A549 treated with RU486 at 1 μM for 4 hours (cell line): ENCODE measurements around the gene ACTL7A. TPM values are rescaled to one million over a fixed set of nuclear protein-coding genes. Genes with fewer than 3 reads are reported as not detected.

ENCODE experiments used
- total RNA-seq: library from RNA; stranded (reverse); fragments of 200-300 nt; extraction: Qiagen RNA extraction; gene quantifications from 5 replicates; pipeline ENCODE4 v1.2.3, GENCODE V29; 2022; ENCODE audit warnings: low read depth

Gene ACTL7A, protein sequence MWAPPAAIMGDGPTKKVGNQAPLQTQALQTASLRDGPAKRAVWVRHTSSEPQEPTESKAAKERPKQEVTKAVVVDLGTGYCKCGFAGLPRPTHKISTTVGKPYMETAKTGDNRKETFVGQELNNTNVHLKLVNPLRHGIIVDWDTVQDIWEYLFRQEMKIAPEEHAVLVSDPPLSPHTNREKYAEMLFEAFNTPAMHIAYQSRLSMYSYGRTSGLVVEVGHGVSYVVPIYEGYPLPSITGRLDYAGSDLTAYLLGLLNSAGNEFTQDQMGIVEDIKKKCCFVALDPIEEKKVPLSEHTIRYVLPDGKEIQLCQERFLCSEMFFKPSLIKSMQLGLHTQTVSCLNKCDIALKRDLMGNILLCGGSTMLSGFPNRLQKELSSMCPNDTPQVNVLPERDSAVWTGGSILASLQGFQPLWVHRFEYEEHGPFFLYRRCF
- total RNA-seq, result not detected in 5 replicates

DNA sequence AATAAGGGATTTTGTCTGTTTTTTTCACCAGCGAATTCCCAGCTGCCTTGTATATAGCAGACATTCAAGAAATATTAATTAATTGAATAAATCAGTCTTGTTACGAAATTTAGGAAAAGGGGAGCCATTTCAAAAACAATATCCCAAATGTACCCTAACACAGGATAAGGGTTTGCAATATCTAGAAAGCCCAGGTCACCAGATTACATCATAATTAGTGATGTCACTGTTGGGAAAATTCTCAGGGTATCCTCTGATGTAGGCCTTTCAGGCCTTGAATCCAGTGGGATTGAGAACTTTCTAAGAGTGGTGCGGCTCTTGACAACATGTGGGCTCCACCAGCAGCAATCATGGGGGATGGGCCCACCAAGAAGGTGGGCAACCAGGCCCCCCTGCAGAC is at the start of gene ACTL7A:
Gene ACTL7A (plus strand): TSS at position 270 of the 400 bp plus-strand sequence. CDS start 57 bp downstream, at position 327.

DNA sequence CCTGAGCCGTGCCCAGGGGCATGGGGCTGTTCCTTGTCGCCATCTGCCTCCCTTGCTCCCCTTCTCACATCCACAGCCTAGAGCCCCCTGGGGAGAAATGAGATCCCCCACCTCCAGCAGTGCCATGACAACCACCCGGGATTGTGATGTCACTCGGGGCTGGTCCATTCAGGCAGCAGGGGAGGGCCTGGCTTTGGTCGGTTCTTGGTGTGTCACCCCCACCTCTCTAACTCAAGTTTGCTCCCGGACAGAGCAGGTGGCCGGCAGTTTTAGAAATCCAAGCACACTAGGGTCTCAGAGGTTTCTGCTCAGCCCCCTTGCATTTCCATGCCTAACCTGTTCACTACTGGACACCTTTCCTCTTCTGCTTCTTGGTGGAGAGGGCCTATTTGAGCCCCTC is 6.2 kb upstream of the ACTL7A start, which contains the start of gene ACTL7B:
Gene ACTL7B (minus strand): TSS at position 99 of the 400 bp plus-strand sequence. CDS start 56 bp downstream, at position 43.

Other genes starting within 250 kb of the ACTL7A start
- gene ACTL7B, start 6.3 kb upstream of the ACTL7A start, total RNA-seq, result not detected in 5 replicates
- 18.5 to 25.6 TPM (median 21.2 TPM) in 5 replicates for gene ELP1, start 71.9 kb downstream of the ACTL7A start, total RNA-seq
- 17.1 to 25.0 TPM (median 22.3 TPM) in 5 replicates for gene ABITRAM, start 72.1 kb downstream of the ACTL7A start, total RNA-seq
- 36.2 to 59.4 TPM (median 49.0 TPM) in 5 replicates for gene CTNNAL1, start 151.2 kb downstream of the ACTL7A start, total RNA-seq